SU-DHL-6 (cell line): ENCODE results near the gene BBX.
"Not testable (repeated sequence)": the region's sequence is repeated elsewhere in the genome, so short reads cannot be mapped to it uniquely, and the experiment has no call there.

Experiments
- CTCF ChIP-seq: fragments of 200-600 bp; sonication (generic); IDR thresholded peaks from one replicate; pipeline ENCODE4 v1.5.1; 2017; ENCODE audit warnings: antibody characterized with exemption, mild to moderate bottlenecking, low read length, moderate library complexity; ENCODE audit not compliant: insufficient read depth, poor library complexity, severe bottlenecking
- EZH2phosphoT487 ChIP-seq: fragments of 200-600 bp; sonication (generic), shearing (Covaris generic); conservative IDR thresholded peaks from 2 replicates; pipeline ENCODE4 v1.6.1; 2018; ENCODE audit warnings: mild to moderate bottlenecking, antibody characterized with exemption, low read length, moderate library complexity, mixed read lengths

- not testable (repeated sequence) for TF ChIP-seq CTCF, EZH2phosphoT487
Measured at GRCh38 chr3:107691984-107692383, 169.2 kb downstream of the BBX start.
